ENCODE results near the gene REPS2.

REPS2 gene

GRCh38 chrX:17082831-17083230 lies 136.4 kb downstream of the REPS2 start:
- DNase-seq (ENCODE audit: low spot score), result peak; percentile 21

GRCh38 chrX:17086317-17086716 lies 139.9 kb downstream of the REPS2 start:
- no peak for DNase-seq (ENCODE audit: low spot score)

- no peak for DNase-seq (ENCODE audit: low spot score)
Observed at GRCh38 chrX:17095161-17095560, 148.7 kb downstream of the REPS2 start.

GRCh38 chrX:17098516-17099247 lies 152.2 kb downstream of the REPS2 start:
- DNase-seq (ENCODE audit: low spot score), result no peak

- DNase-seq (ENCODE audit: low spot score), result no peak
Observed at GRCh38 chrX:17104433-17104832, 158.0 kb downstream of the REPS2 start.

GRCh38 chrX:17120816-17121215 lies 174.4 kb downstream of the REPS2 start:
- DNase-seq (ENCODE audit: low spot score), result no peak

GRCh38 chrX:17154001-17154400 lies 207.5 kb downstream of the REPS2 start:
- DNase-seq (ENCODE audit: low spot score), result no peak

GRCh38 chrX:17160975-17161374 lies 214.5 kb downstream of the REPS2 start:
- DNase-seq (ENCODE audit: low spot score), result no peak

GRCh38 chrX:17161991-17162390 lies 215.5 kb downstream of the REPS2 start:
- DNase-seq (ENCODE audit: low spot score), result no peak

GRCh38 chrX:17164079-17164478 lies 217.6 kb downstream of the REPS2 start:
- no peak for DNase-seq (ENCODE audit: low spot score)

- DNase-seq (ENCODE audit: low spot score), result no peak
Observed at GRCh38 chrX:17164941-17165340, 218.5 kb downstream of the REPS2 start.

GRCh38 chrX:17167915-17168314 lies 221.5 kb downstream of the REPS2 start:
- DNase-seq (ENCODE audit: low spot score), result no peak

- DNase-seq (ENCODE audit: low spot score), result no peak
Observed at GRCh38 chrX:17170973-17171372, 224.5 kb downstream of the REPS2 start.

GRCh38 chrX:17174671-17175070 lies 228.2 kb downstream of the REPS2 start:
- no peak for DNase-seq (ENCODE audit: low spot score)

GRCh38 chrX:17182317-17182716 lies 235.9 kb downstream of the REPS2 start:
- no peak for DNase-seq (ENCODE audit: low spot score)

- DNase-seq (ENCODE audit: low spot score), result no peak
Observed at GRCh38 chrX:17183566-17183965, 237.1 kb downstream of the REPS2 start.

- DNase-seq (ENCODE audit: low spot score), result no peak
Observed at GRCh38 chrX:17185431-17185830, 239.0 kb downstream of the REPS2 start.

GRCh38 chrX:17187136-17187756 lies 240.8 kb downstream of the REPS2 start:
- no peak for DNase-seq (ENCODE audit: low spot score)

- DNase-seq (ENCODE audit: low spot score), result no peak
Observed at GRCh38 chrX:17192106-17192505, 245.6 kb downstream of the REPS2 start.
